ENCODE results near the gene AGR2. TPM values are rescaled to one million over a fixed set of nuclear protein-coding genes. Genes with fewer than 3 reads are reported as not detected.

AGR2 gene
- polyA plus RNA-seq, 1 donor from 2014 or later: not detected

GRCh38 chr7:16801111-16801542 lies 3.7 kb downstream of the AGR2 start:
- Mint-ChIP-seq H3K4me1 (peaks cover 0 to 5% (median 0%) of the 10 kb centered on the region in 3 donors), H3K27ac (no peak overlapping the region), H3K36me3 (peaks cover 4% of the 10 kb centered on the region), H3K9me3 (no peaks in the 10 kb centered on the region), H3K4me3 (no peak overlapping the region), H3K27me3 (peaks cover 3% of the 10 kb centered on the region)

GRCh38 chr7:16795624-16796023 lies 9.2 kb downstream of the AGR2 start:
- Mint-ChIP-seq H3K4me1 (no peaks in the 10 kb centered on the region), H3K9me3 (no peaks in the 10 kb centered on the region), H3K27ac (no peak overlapping the region), H3K36me3 (peaks cover 4% of the 10 kb centered on the region), H3K27me3 (no peaks in the 10 kb centered on the region), H3K4me3 (no peak overlapping the region)

GRCh38 chr7:16794986-16795385 lies 9.8 kb downstream of the AGR2 start:
- Mint-ChIP-seq H3K9me3 (no peaks in the 10 kb centered on the region), H3K36me3 (peaks cover 4% of the 10 kb centered on the region), H3K4me1 (no peaks in the 10 kb centered on the region), H3K27ac (no peak overlapping the region), H3K4me3 (no peak overlapping the region), H3K27me3 (no peaks in the 10 kb centered on the region)

GRCh38 chr7:16791905-16792698 lies 12.7 kb downstream of the AGR2 start:
- Mint-ChIP-seq H3K27ac (no peak overlapping the region), H3K27me3 (no peaks in the 10 kb centered on the region), H3K36me3 (peaks cover 8% of the 10 kb centered on the region), H3K4me3 (no peak overlapping the region), H3K9me3 (no peaks in the 10 kb centered on the region), H3K4me1 (no peaks in the 10 kb centered on the region)

GRCh38 chr7:16791071-16791470 lies 13.7 kb downstream of the AGR2 start:
- Mint-ChIP-seq H3K9me3 (no peaks in the 10 kb centered on the region), H3K4me3 (no peak overlapping the region), H3K27me3 (no peaks in the 10 kb centered on the region), H3K27ac (no peak overlapping the region), H3K4me1 (no peaks in the 10 kb centered on the region), H3K36me3 (peaks cover 4% of the 10 kb centered on the region)

- Mint-ChIP-seq H3K27me3 (no peaks in the 10 kb centered on the region), H3K36me3 (peaks cover 9% of the 10 kb centered on the region), H3K4me3 (no peak overlapping the region), H3K9me3 (no peaks in the 10 kb centered on the region), H3K27ac (no peak overlapping the region), H3K4me1 (no peaks in the 10 kb centered on the region)
Measured at GRCh38 chr7:16787127-16787526, 17.7 kb downstream of the AGR2 start.

- Mint-ChIP-seq H3K27me3 (no peaks in the 10 kb centered on the region), H3K27ac (no peak overlapping the region), H3K4me1 (no peaks in the 10 kb centered on the region), H3K9me3 (no peaks in the 10 kb centered on the region), H3K4me3 (no peak overlapping the region), H3K36me3 (peaks cover 9% of the 10 kb centered on the region)
Measured at GRCh38 chr7:16786257-16786656, 18.5 kb downstream of the AGR2 start.

- Mint-ChIP-seq H3K27ac (no peak overlapping the region), H3K4me3 (no peak overlapping the region), H3K36me3 (peaks cover 9% of the 10 kb centered on the region), H3K4me1 (no peaks in the 10 kb centered on the region), H3K9me3 (no peaks in the 10 kb centered on the region), H3K27me3 (no peaks in the 10 kb centered on the region)
Measured at GRCh38 chr7:16785846-16786245, 19.0 kb downstream of the AGR2 start.

- Mint-ChIP-seq H3K36me3 (peaks cover 9% of the 10 kb centered on the region), H3K4me1 (peaks cover 0 to 2% (median under 1%) of the 10 kb centered on the region in 3 donors), H3K27me3 (no peaks in the 10 kb centered on the region), H3K27ac (no peak overlapping the region), H3K4me3 (no peak overlapping the region), H3K9me3 (no peaks in the 10 kb centered on the region)
Measured at GRCh38 chr7:16785321-16785720, 19.5 kb downstream of the AGR2 start.

GRCh38 chr7:16780596-16780995 lies 24.2 kb downstream of the AGR2 start:
- Mint-ChIP-seq H3K36me3 (peaks cover 5% of the 10 kb centered on the region), H3K4me3 (no peak overlapping the region), H3K27me3 (no peaks in the 10 kb centered on the region), H3K9me3 (no peaks in the 10 kb centered on the region), H3K27ac (no peak overlapping the region), H3K4me1 (peaks cover 10 to 13% (median 11%) of the 10 kb centered on the region in 3 donors)

GRCh38 chr7:16779051-16779450 lies 25.7 kb downstream of the AGR2 start:
- Mint-ChIP-seq H3K27ac (no peak overlapping the region), H3K9me3 (no peaks in the 10 kb centered on the region), H3K4me3 (peak overlapping the region in 1 of 4 donors; percentile 49), H3K27me3 (no peaks in the 10 kb centered on the region), H3K36me3 (peaks cover 8% of the 10 kb centered on the region), H3K4me1 (peaks cover 20 to 21% (median 20%) of the 10 kb centered on the region in 3 donors)

GRCh38 chr7:16778476-16778875 lies 26.3 kb downstream of the AGR2 start:
- Mint-ChIP-seq H3K36me3 (peaks cover 8% of the 10 kb centered on the region), H3K27me3 (no peaks in the 10 kb centered on the region), H3K4me1 (peaks cover 20 to 21% (median 20%) of the 10 kb centered on the region in 3 donors), H3K27ac (no peak overlapping the region), H3K4me3 (no peak overlapping the region), H3K9me3 (no peaks in the 10 kb centered on the region)

GRCh38 chr7:16776053-16776452 lies 28.7 kb downstream of the AGR2 start:
- H3K27me3 Mint-ChIP-seq: no peaks in the 10 kb centered on the region
- H3K4me3 Mint-ChIP-seq: no peak overlapping the region
- H3K9me3 Mint-ChIP-seq: no peaks in the 10 kb centered on the region
- no peak overlapping the region for H3K27ac Mint-ChIP-seq
- peaks cover 29 to 33% (median 32%) of the 10 kb centered on the region in 3 donors for H3K4me1 Mint-ChIP-seq
- H3K36me3 Mint-ChIP-seq: peaks cover 6% of the 10 kb centered on the region

GRCh38 chr7:16774986-16775385 lies 29.8 kb downstream of the AGR2 start:
- Mint-ChIP-seq H3K4me1 (peaks cover 29 to 40% (median 37%) of the 10 kb centered on the region in 3 donors), H3K36me3 (peaks cover 6% of the 10 kb centered on the region), H3K9me3 (no peaks in the 10 kb centered on the region), H3K27ac (peak overlapping the region in 1 of 3 donors; percentile 40), H3K4me3 (no peak overlapping the region), H3K27me3 (no peaks in the 10 kb centered on the region)

GRCh38 chr7:16774294-16774693 lies 30.5 kb downstream of the AGR2 start:
- Mint-ChIP-seq H3K4me1 (peaks cover 29 to 45% (median 37%) of the 10 kb centered on the region in 3 donors), H3K4me3 (no peak overlapping the region), H3K27me3 (no peaks in the 10 kb centered on the region)

GRCh38 chr7:16773884-16774283 lies 30.9 kb downstream of the AGR2 start:
- Mint-ChIP-seq H3K4me3 (no peak overlapping the region), H3K27me3 (no peaks in the 10 kb centered on the region), H3K4me1 (peaks cover 26 to 41% (median 34%) of the 10 kb centered on the region in 3 donors), H3K9me3 (no peaks in the 10 kb centered on the region), H3K27ac (no peak overlapping the region), H3K36me3 (peaks cover 6% of the 10 kb centered on the region)

More at GRCh38 chr7:16774294-16774693, 30.5 kb downstream of the AGR2 start:
- H3K27ac Mint-ChIP-seq: no peak overlapping the region
- peaks cover 6% of the 10 kb centered on the region for H3K36me3 Mint-ChIP-seq
- H3K9me3 Mint-ChIP-seq: no peaks in the 10 kb centered on the region
